ENCODE measurements around the gene TRPV3. TPM values are rescaled to one million over a fixed set of nuclear protein-coding genes. Genes with fewer than 3 reads are reported as not detected.

Gene TRPV3
- total and polyA plus RNA-seq, 2 of the 8 experiments (the other 6 are each of a cell fraction or from before 2014, with no cell fraction given): 0.56 to 1.0 TPM

- CTCF ChIA-PET (ENCODE audit: partially characterized antibody): no interaction called here
- no peak overlapping the region for H4K91ac ChIP-seq (replicated peaks; ENCODE audit: insufficient read length, low read length)
- no peaks in the 10 kb centered on the region for H4K20me1 ChIP-seq (replicated peaks in 1 of 2; ENCODE audit: control insufficient read depth in 1 of 2, insufficient read depth in 2 of 2, low read length in 2 of 2)
- no peak for FAIRE-seq
- no peak for DNase-seq (ENCODE audit: low read depth in 1 of 2, low spot score in 2 of 2)
- no peak overlapping the region for H3K23ac ChIP-seq (ENCODE audit: insufficient read length)
- no peak overlapping the region for H3K4me3 ChIP-seq (ENCODE audit: extremely low read depth in 1 of 4, insufficient read depth in 2 of 4, low read depth in 3 of 4, low read length in 4 of 4)
- no peak overlapping the region for H2BK15ac ChIP-seq (ENCODE audit: low read length)
- no peak overlapping the region for H2AK5ac ChIP-seq (ENCODE audit: low read depth, low read length)
- no peak overlapping the region for H2AFZ ChIP-seq (ENCODE audit: low read length)
- no peak overlapping the region for H3K27ac ChIP-seq (ENCODE audit: low read depth, low read length)
- H3K56ac ChIP-seq (replicated peaks; ENCODE audit: insufficient read length, low read depth, low read length): no peak overlapping the region
- H3K18ac ChIP-seq (ENCODE audit: extremely low read depth, low read length): no peak overlapping the region
- H3K4me2 ChIP-seq (ENCODE audit: insufficient read depth in 1 of 2, low read depth in 2 of 2, low read length in 2 of 2): no peak overlapping the region
- H3K9ac ChIP-seq (replicated peaks in 1 of 4; ENCODE audit: extremely low read depth in 1 of 4, low read depth in 3 of 4, low read length in 3 of 4): no peak overlapping the region
- 90% methylated on average over 4 of the region's 5 CpGs; no CpG with 5 or more reads in 1 of the 2 experiments for WGBS, 2 experiments (ENCODE audit: extremely low coverage in 1 of 2, insufficient coverage in 1 of 2, insufficient read length in 1 of 2, insufficient replicate concordance in 2 of 2, low coverage in 1 of 2, low lambda C conversion rate in 2 of 2, missing lambda C conversion rate in 1 of 2)
- H2BK5ac ChIP-seq (ENCODE audit: low read depth, low read length): no peak overlapping the region
- H4K8ac ChIP-seq (ENCODE audit: extremely low read depth, insufficient read depth, low read length): no peak overlapping the region; the same call in 1 of the 2 replicates
- H3K23me2 ChIP-seq (ENCODE audit: low read depth, low read length): no peaks in the 10 kb centered on the region
- H2BK120ac ChIP-seq (replicated peaks; ENCODE audit: low read depth, low read length): no peak overlapping the region
- no peaks in the 10 kb centered on the region for H3K79me1 ChIP-seq (ENCODE audit: low read depth, low read length)
- POLR2A ChIA-PET (ENCODE audit: partially characterized antibody): no interaction called here
- no peak overlapping the region for H3K14ac ChIP-seq (ENCODE audit: insufficient read length)
- H2BK12ac ChIP-seq (ENCODE audit: low read depth, low read length): no peak overlapping the region
- H3K4me1 ChIP-seq (replicated peaks in 1 of 4; ENCODE audit: control insufficient read depth in 3 of 4, insufficient read depth in 4 of 4, low read length in 3 of 4): peaks cover 0 to 8% (median under 1%) of the 10 kb centered on the region in 4 experiments; a peak in 2 of 7 replicates
- no peak overlapping the region for H2BK20ac ChIP-seq (ENCODE audit: low read length)
- no peak overlapping the region for H3K4ac ChIP-seq (replicated peaks; ENCODE audit: insufficient read length, low read depth, low read length)
- H3K36me3 ChIP-seq (ENCODE audit: control insufficient read depth in 2 of 4, insufficient read depth in 4 of 4, low read length in 3 of 4): no peaks in the 10 kb centered on the region
- H3K79me2 ChIP-seq (ENCODE audit: control insufficient read depth in 1 of 2, insufficient read depth in 2 of 2, low read length in 2 of 2): no peaks in the 10 kb centered on the region
- no peaks in the 10 kb centered on the region for H3K27me3 ChIP-seq (replicated peaks in 1 of 4; ENCODE audit: control insufficient read depth in 3 of 4, extremely low read depth in 1 of 4, insufficient read depth in 3 of 4, low read length in 3 of 4)
- no peak overlapping the region for H4K5ac ChIP-seq (ENCODE audit: insufficient read length, low read depth, low read length)
- peaks cover 0 to 6% of the 10 kb centered on the region in 2 experiments; a peak in 3 of 4 replicates for H3K9me3 ChIP-seq (ENCODE audit: insufficient read depth in 2 of 2, low read depth in 1 of 2, low read length in 1 of 2)
- no peak for TF ChIP-seq CREB1 (IDR thresholded peaks at IDR 0.05)
- TF ChIP-seq HDAC6 (IDR thresholded peaks at IDR 0.05; ENCODE audit: low read depth, low read length): no peak
- TF ChIP-seq TAF7 (optimal IDR thresholded peaks at IDR 0.05; ENCODE audit: borderline replicate concordance, low read depth, low read length): no peak
- no peak for TF ChIP-seq POU5F1 (IDR thresholded peaks at IDR 0.05; ENCODE audit: low read depth, low read length)
- no peak for TF ChIP-seq HDAC2 (IDR thresholded peaks at IDR 0.05; ENCODE audit: borderline replicate concordance in 1 of 2, low read depth in 2 of 2, low read length in 2 of 2)
- no peak for TF ChIP-seq FOSL1 (IDR thresholded peaks at IDR 0.05; ENCODE audit: insufficient read depth, low read depth, low read length)
- no peak for TF ChIP-seq MAX (IDR thresholded peaks at IDR 0.05)
- no peak for TF ChIP-seq BRCA1 (IDR thresholded peaks at IDR 0.05; ENCODE audit: low read depth, low read length)
- no peak for TF ChIP-seq GTF2F1 (IDR thresholded peaks at IDR 0.05; ENCODE audit: borderline replicate concordance, low read depth, low read length)
- TF ChIP-seq CHD1 (IDR thresholded peaks at IDR 0.05; ENCODE audit: low read depth, low read length): no peak
- no peak for TF ChIP-seq BACH1 (IDR thresholded peaks at IDR 0.05; ENCODE audit: low read length)
- no peak for TF ChIP-seq ATF2 (IDR thresholded peaks at IDR 0.05; ENCODE audit: low read length)
Measured at GRCh38 chr17:3502466-3502865, 55.1 kb downstream of the TRPV3 start.

Data from H1 (cell line).